Sigmoid colon (tissue), 7 donors: ENCODE results near the gene GRIN2D. TPM values are rescaled to one million over a fixed set of nuclear protein-coding genes. Genes with fewer than 3 reads are reported as not detected.
A peak's percentile ranks its signal among the peaks of the same experiment; 100 is the strongest.

Experiments used
- DNase-seq: peaks from one replicate; pipeline ENCODE4 v3.0.0-alpha.2; 2019
- H3K27ac ChIP-seq, 4 donors: fragments of 200-600 bp; sonication (generic); one replicate each; pipeline ENCODE4 v1.5.1; 2016 to 2019; ENCODE audit warnings: mild to moderate bottlenecking in 1 of 4
- H3K27me3 ChIP-seq, 3 donors: fragments of 200-600 bp; sonication (generic); one replicate each; pipeline ENCODE4 v1.5.1; 2019; ENCODE audit warnings: mild to moderate bottlenecking in 1 of 3
- H3K36me3 ChIP-seq, 4 donors: fragments of 200-600 bp; sonication (generic); one replicate each; pipeline ENCODE4 v1.5.1; 2016 to 2019
- H3K4me1 ChIP-seq, 4 donors: fragments of 200-600 bp; sonication (generic); one replicate each; pipeline ENCODE4 v1.5.1; 2017 to 2019
- H3K4me3 ChIP-seq, 4 donors: fragments of 200-600 bp; sonication (generic); one replicate each; pipeline ENCODE4 v1.5.1; 2017 to 2019; ENCODE audit warnings: mild to moderate bottlenecking in 2 of 4, moderate library complexity in 1 of 4
- H3K9me3 ChIP-seq, 4 donors: fragments of 200-600 bp in 3 of 4; sonication (generic) in 3 of 4; one replicate each; pipeline versions ENCODE4 v1.5.1 to v1.6.1; 2013 to 2019
- EP300 ChIP-seq, 4 donors: sonication (generic); formaldehyde crosslinking; IDR thresholded peaks; one replicate each; pipeline ENCODE4 v1.6.1; 2017; ENCODE audit warnings: antibody characterized with exemption in 4 of 4
- POLR2A ChIP-seq, 2 donors: fragments of 450-650 bp; IDR thresholded peaks; one replicate each; pipeline ENCODE4 v1.6.1; 2016; ENCODE audit warnings: antibody characterized with exemption in 2 of 2, mild to moderate bottlenecking in 2 of 2, moderate library complexity in 2 of 2
- POLR2AphosphoS5 ChIP-seq, 4 donors: sonication (generic); formaldehyde crosslinking; IDR thresholded peaks; one replicate each; pipeline ENCODE4 v1.6.1; 2017; ENCODE audit warnings: antibody characterized with exemption in 4 of 4
- WGBS, 2 donors: extraction: QIAGEN DNeasy Blood & Tissue Kit; methylation state at CpG; one replicate each; pipeline ENCODE4 v1.1.7; 2013; 5-methylcytosine and 5-hydroxymethylcytosine counted together
- intact Hi-C: fragments of 100-400 bp; cut with DNase I; formaldehyde crosslinking; loops from one replicate; pipeline ENCODE4 v1.15.1; 2023
- polyA plus RNA-seq, 3 donors: library from polyadenylated mRNA; stranded (reverse); fragments of 200-250 nt; gene quantifications; one replicate each; pipeline ENCODE4 v1.2.3, GENCODE V29; 2013
- total RNA-seq, 4 donors: library from RNA; depleted of rRNA; stranded (reverse); fragments of >200 nt; gene quantifications; one replicate each; pipeline ENCODE4 v1.1.0, GENCODE V29; 2016
- TF ChIP-seq, protein P1 (sequence below), 4 experiments: fragments of 450-650 bp in 3 of 4; fragments of 200-600 bp in 1 of 4; IDR thresholded peaks; one replicate each; pipeline ENCODE4 v1.5.1; 2016 to 2019; ENCODE audit warnings: antibody characterized with exemption in 4 of 4, mild to moderate bottlenecking in 3 of 4, moderate library complexity in 2 of 4
- donor health status: healthy with polysubstance abuse.
- donor health status: Bipolar disorder and iron deficiency.
- donor health status: healthy.

Gene GRIN2D
- total and polyA plus RNA-seq, 7 donors, result under 0.01 to 0.36 (median 0.21) TPM; not detected in 3

DNA sequence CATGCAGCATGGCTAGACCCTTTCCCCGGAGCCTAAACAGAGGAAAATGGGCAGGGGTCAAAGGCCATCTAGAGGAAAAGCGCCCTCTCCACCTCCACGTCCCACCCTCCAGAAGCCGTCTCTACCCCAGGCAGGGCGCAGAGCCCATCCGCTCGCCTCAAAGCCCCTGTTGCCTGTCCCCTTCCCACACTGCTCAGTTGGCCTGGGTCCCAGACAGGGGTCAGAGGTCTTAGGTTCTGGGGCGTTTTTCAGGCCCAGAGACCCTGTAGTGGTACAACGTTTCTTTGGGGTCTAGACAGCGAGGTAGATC, 30.0 kb upstream of the GRIN2D start:
- TF ChIP-seq, protein P1, sequence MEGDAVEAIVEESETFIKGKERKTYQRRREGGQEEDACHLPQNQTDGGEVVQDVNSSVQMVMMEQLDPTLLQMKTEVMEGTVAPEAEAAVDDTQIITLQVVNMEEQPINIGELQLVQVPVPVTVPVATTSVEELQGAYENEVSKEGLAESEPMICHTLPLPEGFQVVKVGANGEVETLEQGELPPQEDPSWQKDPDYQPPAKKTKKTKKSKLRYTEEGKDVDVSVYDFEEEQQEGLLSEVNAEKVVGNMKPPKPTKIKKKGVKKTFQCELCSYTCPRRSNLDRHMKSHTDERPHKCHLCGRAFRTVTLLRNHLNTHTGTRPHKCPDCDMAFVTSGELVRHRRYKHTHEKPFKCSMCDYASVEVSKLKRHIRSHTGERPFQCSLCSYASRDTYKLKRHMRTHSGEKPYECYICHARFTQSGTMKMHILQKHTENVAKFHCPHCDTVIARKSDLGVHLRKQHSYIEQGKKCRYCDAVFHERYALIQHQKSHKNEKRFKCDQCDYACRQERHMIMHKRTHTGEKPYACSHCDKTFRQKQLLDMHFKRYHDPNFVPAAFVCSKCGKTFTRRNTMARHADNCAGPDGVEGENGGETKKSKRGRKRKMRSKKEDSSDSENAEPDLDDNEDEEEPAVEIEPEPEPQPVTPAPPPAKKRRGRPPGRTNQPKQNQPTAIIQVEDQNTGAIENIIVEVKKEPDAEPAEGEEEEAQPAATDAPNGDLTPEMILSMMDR (IDR thresholded peaks at IDR 0.05), result no peak
- TF ChIP-seq EP300 (IDR thresholded peaks at IDR 0.05) (no peak), POLR2AphosphoS5 (IDR thresholded peaks at IDR 0.05) (no peak), POLR2A (IDR thresholded peaks at IDR 0.05) (no peak)
- Histone ChIP-seq H3K27me3 (no peaks in the 10 kb centered on the region), H3K9me3 (no peaks in the 10 kb centered on the region), H3K36me3 (peaks cover 0 to 4% (median 0%) of the 10 kb centered on the region in 4 donors), H3K4me3 (peak overlapping the region; percentile 48 to 70 (median 62)), H3K27ac (peak overlapping the region; percentile 81 to 99 (median 96)), H3K4me1 (peaks cover 0 to 12% (median 8%) of the 10 kb centered on the region in 4 donors)
- intact Hi-C loops, result loop anchor here (1.0 kb wide), 1 partner anchor 41 kb away; no protein-coding TSS in a partner anchor
- WGBS, 2 donors, result 2 to 3% methylated on average over 10 of the region's 10 CpGs
- no peak for DNase-seq

DNA sequence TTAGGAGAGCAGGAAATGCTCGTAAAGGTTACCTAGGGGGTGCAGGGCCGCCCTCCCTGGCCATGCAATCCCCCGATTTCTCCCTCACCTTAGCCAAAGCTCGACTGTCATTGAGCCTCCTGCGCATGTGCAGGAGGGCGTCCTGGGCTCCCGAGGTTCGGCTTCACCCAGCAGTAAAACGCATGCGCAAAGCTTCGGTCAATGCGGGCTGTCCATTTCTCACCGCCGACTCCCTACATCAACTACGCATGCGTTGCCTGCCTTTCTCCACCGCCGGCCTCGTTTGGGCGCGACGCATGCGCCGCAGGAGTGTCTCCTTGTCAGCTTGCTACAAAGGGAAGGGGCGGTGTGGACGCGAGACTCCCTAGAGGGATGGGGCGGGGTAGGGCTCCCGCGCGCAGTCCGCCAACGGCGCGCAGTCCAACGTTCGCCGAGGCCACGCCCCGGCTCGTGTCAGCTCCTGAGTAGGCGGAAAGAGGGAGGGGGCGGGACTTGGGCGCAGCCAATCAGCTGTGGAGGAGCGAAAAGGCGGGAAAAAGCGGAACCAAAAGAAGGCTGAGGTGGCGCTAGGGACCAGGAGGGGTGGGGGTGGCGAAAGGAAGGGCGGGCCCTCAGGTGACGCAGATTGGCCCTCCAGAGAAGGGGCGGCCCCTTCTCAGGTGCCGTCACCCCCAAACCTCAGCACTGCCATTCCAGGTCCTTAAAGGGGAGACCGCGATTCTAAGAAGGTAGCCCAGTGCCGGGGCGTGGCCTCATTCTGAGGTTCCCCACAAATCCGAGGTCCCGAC, 29.5 kb upstream of the GRIN2D start, which contains the start of the genes SYNGR4 and TMEM143:
TSS of gene SYNGR4 (plus strand) at position 558 of the 788 bp plus-strand sequence. CDS start 1,476 bp downstream, outside the sequence.
TSS of gene TMEM143 (minus strand) at position 131 of the 788 bp plus-strand sequence. CDS start at position 111, 20 bp downstream.
- TF ChIP-seq POLR2A (IDR thresholded peaks at IDR 0.05) (peak; percentile 35 to 59), POLR2AphosphoS5 (IDR thresholded peaks at IDR 0.05) (peak; percentile 53 to 82 (median 81)), EP300 (IDR thresholded peaks at IDR 0.05) (peak in 1 of 4 donors; percentile 29)
- TF ChIP-seq, protein P1 (IDR thresholded peaks at IDR 0.05), result no peak
- H3K4me3 ChIP-seq, result peak within 1 kb of the TSS; percentile 48 to 70 (median 62)
- peaks cover 0 to 12% (median 8%) of the 10 kb centered on the region in 4 donors for H3K4me1 ChIP-seq
- intact Hi-C loops, result loop anchor here (1.0 kb wide), 2 partner anchors 27 to 42 kb away; partner anchors contain the start of gene KDELR1
- H3K9me3 ChIP-seq, result no peaks in the 10 kb centered on the region
- H3K27me3 ChIP-seq, result no peaks in the 10 kb centered on the region
- peak; percentile 100 for DNase-seq
- H3K27ac ChIP-seq, result peak within 1 kb of the TSS; percentile 81 to 99 (median 96)
- 1% methylated on average over 59 of the region's 59 CpGs for WGBS, 2 donors
- no peaks in the 10 kb centered on the region for H3K36me3 ChIP-seq

- H3K4me3 ChIP-seq, result peak overlapping the region in 3 of 4 donors; percentile 48 to 70 (median 70)
- no peaks in the 10 kb centered on the region for H3K9me3 ChIP-seq
- H3K27ac ChIP-seq, result peak overlapping the region; percentile 81 to 99 (median 96)
- H3K4me1 ChIP-seq, result peaks cover 0 to 12% (median 8%) of the 10 kb centered on the region in 4 donors
- no peaks in the 10 kb centered on the region for H3K27me3 ChIP-seq
- DNase-seq, result no peak
- TF ChIP-seq POLR2AphosphoS5 (IDR thresholded peaks at IDR 0.05), result no peak
- intact Hi-C loops, result loop anchor here (1.0 kb wide), 1 partner anchor 27 kb away; the partner anchor contains the start of gene KDELR1
- 65 to 66% methylated on average over 10 of the region's 10 CpGs for WGBS, 2 donors
- H3K36me3 ChIP-seq, result no peaks in the 10 kb centered on the region
Measured at GRCh38 chr19:48364598-48365348, 28.7 kb upstream of the GRIN2D start.

GRCh38 chr19:48365602-48366001, 27.9 kb upstream of the GRIN2D start:
- 95 to 96% methylated on average over 11 of the region's 11 CpGs for WGBS, 2 donors
- no peak for DNase-seq
- no peaks in the 10 kb centered on the region for H3K36me3 ChIP-seq
- no peaks in the 10 kb centered on the region for H3K9me3 ChIP-seq
- peaks cover 0 to 12% (median 8%) of the 10 kb centered on the region in 4 donors for H3K4me1 ChIP-seq
- H3K27me3 ChIP-seq, result no peaks in the 10 kb centered on the region
- intact Hi-C loops, result no loop called here
- H3K4me3 ChIP-seq, result no peak overlapping the region
- no peak overlapping the region for H3K27ac ChIP-seq
- TF ChIP-seq EP300 (IDR thresholded peaks at IDR 0.05), result no peak
- TF ChIP-seq POLR2AphosphoS5 (IDR thresholded peaks at IDR 0.05), result no peak
- TF ChIP-seq POLR2A (IDR thresholded peaks at IDR 0.05), result no peak
- TF ChIP-seq, protein P1 (IDR thresholded peaks at IDR 0.05), result no peak
